ENCODE results near the gene EXOC5.

The EXOC5 gene

DNA sequence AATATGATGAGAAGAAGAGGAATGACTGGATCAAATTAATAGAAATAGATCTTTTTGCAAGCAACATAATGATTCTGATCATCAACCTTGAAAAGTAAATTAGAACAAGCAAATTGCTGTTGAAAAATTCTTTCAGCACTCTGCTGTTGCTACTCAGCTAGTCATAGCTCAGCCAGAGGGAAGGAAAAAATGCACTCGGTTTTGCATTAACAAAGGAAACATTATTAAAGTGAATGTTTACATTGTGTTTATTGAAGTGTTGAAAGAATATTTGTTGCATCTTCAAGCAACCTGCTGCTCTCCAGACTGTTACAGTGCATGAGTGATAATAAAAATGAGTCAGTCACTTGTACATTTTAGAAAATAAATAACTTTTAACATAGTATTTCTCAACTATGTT lies 26.5 kb upstream of the EXOC5 start:
- DNase-seq (ENCODE audit: low read depth), result no peak
- no peak for TF ChIP-seq CTCF (IDR thresholded peaks at IDR 0.05; ENCODE audit: control insufficient read depth, insufficient read depth, low read depth, low read length, missing control alignments)
- no peak overlapping the region for H3K4me3 ChIP-seq (ENCODE audit: control insufficient read depth, low read depth, low read length)

- H3K4me3 ChIP-seq (ENCODE audit: control insufficient read depth, low read depth, low read length), result no peak overlapping the region
- DNase-seq (ENCODE audit: low read depth), result no peak
- TF ChIP-seq CTCF (IDR thresholded peaks at IDR 0.05; ENCODE audit: control insufficient read depth, insufficient read depth, low read depth, low read length, missing control alignments), result peak; percentile 41
Observed at GRCh38 chr14:57293866-57294837, 25.4 kb upstream of the EXOC5 start.

DNA sequence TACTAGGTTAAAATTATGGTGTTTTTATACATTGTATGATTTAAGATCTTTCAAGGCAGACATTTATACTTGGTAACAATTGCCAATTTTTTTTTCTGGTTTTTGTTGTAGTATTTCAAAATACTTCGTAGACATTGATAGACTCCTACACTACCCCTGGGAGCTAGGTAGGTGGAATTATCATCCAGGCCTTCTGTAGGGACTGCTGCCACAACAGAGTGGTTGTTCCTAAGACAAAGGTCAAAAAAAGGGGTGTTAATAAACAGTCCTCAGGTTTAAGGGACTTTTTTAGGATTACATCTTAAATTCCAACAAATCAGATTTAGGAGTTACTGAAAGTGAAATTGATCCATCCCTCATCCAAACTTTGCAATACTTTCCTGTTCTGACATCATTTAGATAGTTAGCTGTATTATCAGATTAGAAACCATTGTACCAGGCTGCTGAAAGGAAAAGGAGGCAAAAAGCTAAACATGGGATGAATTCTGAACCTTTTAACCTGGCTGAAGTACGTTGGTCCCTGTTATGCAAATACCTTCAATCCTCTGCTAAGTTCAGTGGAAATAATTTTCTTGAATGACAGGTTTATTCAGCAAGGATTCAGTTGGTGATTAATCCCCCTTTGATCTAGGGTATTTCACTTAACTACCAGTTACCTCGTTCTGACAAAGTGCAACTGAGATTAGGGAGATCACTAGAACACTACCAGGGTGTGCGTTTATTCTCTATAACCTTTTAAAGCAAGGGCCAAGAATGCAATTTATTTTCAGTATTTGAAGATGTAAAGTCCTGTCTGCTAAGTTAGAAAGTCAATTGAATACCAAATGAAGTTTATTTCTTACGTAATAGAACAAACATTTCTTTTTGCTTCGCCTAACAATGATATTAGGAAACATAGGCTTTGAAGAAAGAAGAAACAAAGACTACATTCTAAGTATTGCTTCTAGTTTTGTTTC lies 23.3 kb upstream of the EXOC5 start:
- TF ChIP-seq CTCF (IDR thresholded peaks at IDR 0.05; ENCODE audit: control insufficient read depth, insufficient read depth, low read depth, low read length, missing control alignments), result no peak
- DNase-seq (ENCODE audit: low read depth), result no peak
- H3K4me3 ChIP-seq (ENCODE audit: control insufficient read depth, low read depth, low read length), result no peak overlapping the region

- TF ChIP-seq CTCF (IDR thresholded peaks at IDR 0.05; ENCODE audit: control insufficient read depth, insufficient read depth, low read depth, low read length, missing control alignments), result no peak
- no peak overlapping the region for H3K4me3 ChIP-seq (ENCODE audit: control insufficient read depth, low read depth, low read length)
- no peak for DNase-seq (ENCODE audit: low read depth)
Observed at GRCh38 chr14:57290751-57291150, 22.0 kb upstream of the EXOC5 start.

DNA sequence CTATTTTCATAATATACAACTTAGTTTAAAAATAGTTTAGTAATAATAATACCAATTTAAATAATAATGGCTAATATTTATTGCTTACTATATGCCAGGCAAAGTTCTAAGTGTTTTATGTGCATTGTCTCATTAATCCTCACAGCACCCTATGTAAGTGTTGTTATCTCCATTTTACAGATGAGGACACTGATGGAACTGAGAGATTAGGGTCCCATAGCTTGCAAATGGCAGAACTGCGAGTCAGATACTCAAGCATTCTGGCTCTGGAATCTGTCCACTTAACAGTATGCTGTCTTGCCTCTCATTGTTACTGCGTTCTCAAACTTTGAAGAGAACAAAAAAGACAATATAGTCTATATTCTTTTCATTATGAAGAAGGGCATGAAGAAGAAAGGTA lies 19.0 kb upstream of the EXOC5 start:
- DNase-seq (ENCODE audit: low read depth), result no peak
- no peak for TF ChIP-seq CTCF (IDR thresholded peaks at IDR 0.05; ENCODE audit: control insufficient read depth, insufficient read depth, low read depth, low read length, missing control alignments)
- no peak overlapping the region for H3K4me3 ChIP-seq (ENCODE audit: control insufficient read depth, low read depth, low read length)

GRCh38 chr14:57277062-57277461 lies 8.4 kb upstream of the EXOC5 start:
- TF ChIP-seq CTCF (IDR thresholded peaks at IDR 0.05; ENCODE audit: control insufficient read depth, insufficient read depth, low read depth, low read length, missing control alignments), result no peak
- no peak for DNase-seq (ENCODE audit: low read depth)
- H3K4me3 ChIP-seq (ENCODE audit: control insufficient read depth, low read depth, low read length), result no peak overlapping the region
